Progenitor cell of endocrine pancreas (in vitro differentiated cells): Measurements from ENCODE around the gene CGA. TPM values are rescaled to one million over a fixed set of nuclear protein-coding genes. Genes with fewer than 3 reads are reported as not detected.

ENCODE experiments used
- DNase-seq: peaks from one replicate; pipeline ENCODE4 v3.0.0; 2021; ENCODE audit warnings: low spot score; ENCODE audit not compliant: unreplicated experiment
- H3K27ac Mint-ChIP-seq: 2 replicates; pipeline ENCODE4 v1.8.0; 2021; ENCODE audit warnings: mild to moderate bottlenecking, moderate library complexity, mixed read lengths
- H3K27me3 Mint-ChIP-seq: 2 replicates; pipeline ENCODE4 v1.8.0; 2021; ENCODE audit warnings: mixed read lengths
- H3K36me3 Mint-ChIP-seq: 2 replicates; pipeline ENCODE4 v1.8.0; 2022; ENCODE audit warnings: mixed read lengths; ENCODE audit not compliant: insufficient read depth
- H3K4me1 Mint-ChIP-seq: 2 replicates; pipeline ENCODE4 v1.8.0; 2021; ENCODE audit warnings: low read depth, mixed read lengths
- H3K4me3 Mint-ChIP-seq: 2 replicates; pipeline ENCODE4 v1.8.0; 2021; ENCODE audit warnings: low read depth, mild to moderate bottlenecking, moderate library complexity, mixed read lengths
- H3K9me3 Mint-ChIP-seq: 2 replicates; pipeline ENCODE4 v1.8.0; 2021; ENCODE audit warnings: low read depth, mixed read lengths
- total RNA-seq: library from RNA; stranded (reverse); gene quantifications from 2 replicates; pipeline ENCODE4 v1.2.1, GENCODE V29; 2021
- TF ChIP-seq, protein P1 (sequence below): fragments of 200-600 bp; sonication (generic); IDR thresholded peaks from one replicate; pipeline ENCODE4 v1.5.0; 2021; ENCODE audit warnings: antibody characterized with exemption, mild to moderate bottlenecking; ENCODE audit not compliant: unreplicated experiment

CGA gene
- total RNA-seq, 1 donor from 2014 or later, result 7.1 TPM

DNA sequence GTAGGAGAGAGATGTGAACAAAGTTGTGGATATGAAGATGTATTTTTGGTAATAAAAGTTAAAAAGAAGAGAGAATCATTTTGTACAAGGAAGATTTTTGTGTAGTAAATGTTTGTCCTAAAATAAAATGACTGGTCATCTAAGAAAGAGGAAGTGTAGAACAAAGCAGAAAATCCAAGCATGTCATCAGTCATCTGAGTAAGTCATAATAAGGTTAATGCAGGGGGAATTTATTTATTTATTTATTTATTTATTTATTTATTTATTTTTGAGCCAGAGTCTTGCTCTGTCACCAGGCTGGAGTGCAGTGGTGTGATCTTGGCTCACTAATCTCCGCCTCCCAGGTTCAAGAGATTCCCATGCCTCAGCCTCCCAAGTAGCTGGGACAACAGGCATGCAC is 15.7 kb upstream of the CGA start:
- H3K4me3 Mint-ChIP-seq, result no peak overlapping the region
- TF ChIP-seq, protein P1, sequence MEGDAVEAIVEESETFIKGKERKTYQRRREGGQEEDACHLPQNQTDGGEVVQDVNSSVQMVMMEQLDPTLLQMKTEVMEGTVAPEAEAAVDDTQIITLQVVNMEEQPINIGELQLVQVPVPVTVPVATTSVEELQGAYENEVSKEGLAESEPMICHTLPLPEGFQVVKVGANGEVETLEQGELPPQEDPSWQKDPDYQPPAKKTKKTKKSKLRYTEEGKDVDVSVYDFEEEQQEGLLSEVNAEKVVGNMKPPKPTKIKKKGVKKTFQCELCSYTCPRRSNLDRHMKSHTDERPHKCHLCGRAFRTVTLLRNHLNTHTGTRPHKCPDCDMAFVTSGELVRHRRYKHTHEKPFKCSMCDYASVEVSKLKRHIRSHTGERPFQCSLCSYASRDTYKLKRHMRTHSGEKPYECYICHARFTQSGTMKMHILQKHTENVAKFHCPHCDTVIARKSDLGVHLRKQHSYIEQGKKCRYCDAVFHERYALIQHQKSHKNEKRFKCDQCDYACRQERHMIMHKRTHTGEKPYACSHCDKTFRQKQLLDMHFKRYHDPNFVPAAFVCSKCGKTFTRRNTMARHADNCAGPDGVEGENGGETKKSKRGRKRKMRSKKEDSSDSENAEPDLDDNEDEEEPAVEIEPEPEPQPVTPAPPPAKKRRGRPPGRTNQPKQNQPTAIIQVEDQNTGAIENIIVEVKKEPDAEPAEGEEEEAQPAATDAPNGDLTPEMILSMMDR, result no peak
- no peaks in the 10 kb centered on the region for H3K36me3 Mint-ChIP-seq
- no peak overlapping the region for H3K27ac Mint-ChIP-seq
- DNase-seq, result no peak
- H3K4me1 Mint-ChIP-seq, result peaks cover 6% of the 10 kb centered on the region
- H3K27me3 Mint-ChIP-seq, result no peaks in the 10 kb centered on the region
- H3K9me3 Mint-ChIP-seq, result peaks cover 4% of the 10 kb centered on the region

DNA sequence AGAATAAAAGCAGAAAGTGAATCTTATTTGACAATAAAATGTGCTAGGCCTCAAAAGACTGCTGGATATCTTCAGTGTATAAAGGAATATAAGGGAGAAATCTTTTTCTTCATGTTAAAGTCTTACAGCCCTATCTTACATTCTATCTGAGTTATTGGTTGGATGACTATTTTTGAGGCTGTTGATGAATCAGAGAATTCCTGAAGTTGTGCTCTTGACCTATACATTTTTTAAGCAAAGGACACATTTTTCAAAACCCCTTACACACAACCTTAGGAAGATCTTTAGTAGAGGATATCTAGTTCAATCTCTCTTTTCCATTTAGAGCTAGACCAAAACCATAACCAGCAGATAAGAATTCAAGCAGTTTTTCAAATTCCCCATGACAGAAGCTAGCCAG is 10.9 kb upstream of the CGA start:
- TF ChIP-seq, protein P1, result no peak
- peaks cover 9% of the 10 kb centered on the region for H3K4me1 Mint-ChIP-seq

DNA sequence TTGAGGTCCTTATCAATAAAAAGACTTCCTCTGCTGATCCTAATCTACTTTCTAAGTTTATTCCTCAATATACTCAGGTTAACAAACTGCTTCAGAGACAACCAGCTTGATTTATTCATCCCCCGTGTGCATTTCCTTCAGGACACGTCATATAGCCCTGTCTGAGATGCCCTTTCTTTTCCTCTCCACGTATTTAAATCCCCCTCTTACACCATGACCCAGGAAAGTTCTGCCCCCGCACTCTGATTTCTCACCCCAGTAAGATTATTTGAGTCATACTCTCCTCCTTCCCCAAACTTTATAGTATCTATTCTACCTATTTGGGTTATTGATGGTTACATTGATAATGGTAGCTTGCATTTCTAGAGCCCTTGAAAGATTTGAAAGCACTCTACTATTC is 9.8 kb upstream of the CGA start:
- H3K9me3 Mint-ChIP-seq, result peaks cover 4% of the 10 kb centered on the region
- H3K27ac Mint-ChIP-seq, result no peak overlapping the region
- no peaks in the 10 kb centered on the region for H3K27me3 Mint-ChIP-seq
- no peaks in the 10 kb centered on the region for H3K36me3 Mint-ChIP-seq
- H3K4me1 Mint-ChIP-seq, result peaks cover 21% of the 10 kb centered on the region
- DNase-seq, result no peak
- no peak overlapping the region for H3K4me3 Mint-ChIP-seq
- TF ChIP-seq, protein P1, result no peak

More for the DNA sequence above, 10.9 kb upstream of the CGA start:
- H3K4me3 Mint-ChIP-seq, result no peak overlapping the region
- no peaks in the 10 kb centered on the region for H3K36me3 Mint-ChIP-seq
- H3K27ac Mint-ChIP-seq, result no peak overlapping the region
- DNase-seq, result no peak
- peaks cover 4% of the 10 kb centered on the region for H3K9me3 Mint-ChIP-seq
- no peaks in the 10 kb centered on the region for H3K27me3 Mint-ChIP-seq

DNA sequence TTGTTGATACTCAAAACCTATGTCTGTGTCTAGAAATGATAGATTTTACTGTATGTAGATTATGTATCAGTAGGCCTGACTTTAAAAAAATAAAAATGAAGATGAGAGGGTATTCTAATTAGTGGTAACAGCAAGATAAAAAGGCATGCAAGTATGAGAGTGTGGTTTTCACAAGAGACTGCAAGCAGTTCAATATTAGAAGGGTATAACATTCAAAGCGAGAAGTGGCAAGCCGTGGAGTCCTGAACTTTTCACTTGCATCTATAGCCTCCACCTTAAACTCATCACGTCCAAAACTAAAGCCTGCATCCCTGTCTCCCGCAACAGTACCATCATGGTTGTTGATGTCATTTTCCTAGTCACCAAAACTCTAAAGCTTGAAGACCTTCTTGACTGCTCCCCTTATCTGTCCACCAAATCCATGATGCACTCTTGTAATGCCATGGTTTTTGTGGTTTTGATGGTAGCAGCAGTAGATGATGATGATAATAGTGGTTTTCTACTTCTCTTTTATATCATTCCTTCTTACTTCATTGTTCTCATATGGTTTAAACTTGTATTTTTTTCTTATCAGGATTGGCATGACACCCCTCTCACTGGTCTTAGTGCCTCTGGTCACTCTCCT is 9.2 kb upstream of the CGA start:
- DNase-seq, result no peak
- Mint-ChIP-seq H3K27me3 (no peaks in the 10 kb centered on the region), H3K36me3 (no peaks in the 10 kb centered on the region), H3K27ac (no peak overlapping the region), H3K4me3 (no peak overlapping the region), H3K4me1 (peaks cover 26% of the 10 kb centered on the region), H3K9me3 (peaks cover 4% of the 10 kb centered on the region)
- TF ChIP-seq, protein P1, result no peak

DNA sequence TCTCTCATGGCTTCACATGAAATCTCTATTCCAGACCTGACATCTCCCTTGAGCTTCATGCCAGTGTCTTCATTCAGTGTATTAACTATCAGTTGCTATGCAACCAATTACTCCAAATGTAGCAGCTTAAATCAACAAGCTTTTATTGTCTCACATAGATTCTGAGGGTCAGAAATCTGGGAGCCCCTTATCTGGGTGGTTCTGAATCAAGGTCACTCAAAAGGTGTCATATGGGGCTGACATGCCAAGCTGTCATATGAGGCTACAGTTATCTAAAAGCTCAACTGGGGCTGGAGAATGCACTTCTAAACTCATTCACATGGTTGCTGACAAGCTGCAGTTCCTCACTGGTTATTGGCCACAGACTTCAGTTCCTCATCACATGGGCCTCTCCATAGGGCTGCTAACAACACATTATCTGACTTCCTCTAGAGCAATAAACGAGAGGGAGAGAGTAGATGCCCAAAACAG is 7.3 kb upstream of the CGA start:
- TF ChIP-seq, protein P1, result no peak
- Mint-ChIP-seq H3K36me3 (no peaks in the 10 kb centered on the region), H3K4me1 (peaks cover 32% of the 10 kb centered on the region), H3K4me3 (no peak overlapping the region), H3K27ac (no peak overlapping the region), H3K9me3 (no peaks in the 10 kb centered on the region), H3K27me3 (no peaks in the 10 kb centered on the region)
- no peak for DNase-seq
